Mesenchymal stem cell (in vitro differentiated cells and primary cell): ENCODE results near the gene PLP1.
"Not testable (repeated sequence)": the region's sequence is repeated elsewhere in the genome, so short reads cannot be mapped to it uniquely, and the experiment has no call there.

Experiments used
- DNase-seq: peaks from one replicate; pipeline ENCODE4 v3.0.0-alpha.2; 2013
- H2AFZ ChIP-seq: one replicate; pipeline ENCODE4 v1.6.1; 2013; ENCODE audit warnings: low read depth, mild to moderate bottlenecking, control low read depth, inconsistent platforms, low read length, moderate library complexity
- H2AK5ac ChIP-seq: 2 replicates; pipeline ENCODE4 v1.6.1; 2013; ENCODE audit warnings: low read length, moderate library complexity, mild to moderate bottlenecking, inconsistent platforms; ENCODE audit not compliant: severe bottlenecking
- H2BK120ac ChIP-seq: one replicate; pipeline ENCODE4 v1.6.1; 2013; ENCODE audit warnings: low read depth, mild to moderate bottlenecking, inconsistent platforms, low read length, moderate library complexity
- H2BK12ac ChIP-seq, 2 experiments: one replicate each; pipeline ENCODE4 v1.6.1; 2013; ENCODE audit warnings: inconsistent platforms in 2 of 2, low read length in 2 of 2, mild to moderate bottlenecking in 2 of 2, moderate library complexity in 2 of 2, control low read depth in 1 of 2
- H2BK15ac ChIP-seq: one replicate; pipeline ENCODE4 v1.6.1; 2013; ENCODE audit warnings: mild to moderate bottlenecking, low read depth, inconsistent platforms; ENCODE audit not compliant: poor library complexity, severe bottlenecking
- H2BK5ac ChIP-seq: 2 replicates; pipeline ENCODE4 v1.6.1; 2013; ENCODE audit warnings: low read depth, mild to moderate bottlenecking, low read length, control low read depth, inconsistent platforms; ENCODE audit not compliant: poor library complexity, severe bottlenecking
- H3K14ac ChIP-seq, 2 experiments: one replicate each; pipeline ENCODE4 v1.6.1; 2013; ENCODE audit warnings: inconsistent platforms in 2 of 2, low read length in 2 of 2, control low read depth in 1 of 2, mild to moderate bottlenecking in 1 of 2, moderate library complexity in 1 of 2
- H3K18ac ChIP-seq, 2 experiments: one replicate each; pipeline ENCODE4 v1.6.1; 2013; ENCODE audit warnings: inconsistent platforms in 2 of 2, low read length in 2 of 2, control low read depth in 1 of 2, low read depth in 1 of 2, mild to moderate bottlenecking in 1 of 2
- H3K23ac ChIP-seq, 2 experiments: one replicate each; pipeline ENCODE4 v1.6.1; 2013; ENCODE audit warnings: inconsistent platforms in 2 of 2, low read length in 2 of 2, mild to moderate bottlenecking in 2 of 2, moderate library complexity in 2 of 2, control low read depth in 1 of 2
- H3K27ac ChIP-seq: 2 replicates; pipeline ENCODE4 v1.5.1; 2013; ENCODE audit warnings: mild to moderate bottlenecking, moderate library complexity, low read length, control low read depth, inconsistent platforms; ENCODE audit not compliant: poor library complexity, severe bottlenecking
- H3K27me3 ChIP-seq, 2 experiments: 2 replicates each; pipeline versions ENCODE4 v1.6.1 to v1.7.0; 2013; ENCODE audit warnings: low read length in 2 of 2, mild to moderate bottlenecking in 2 of 2, moderate library complexity in 2 of 2, control low read depth in 1 of 2, inconsistent platforms in 1 of 2; ENCODE audit not compliant: control insufficient read depth in 1 of 2, insufficient read depth in 1 of 2
- H3K36me3 ChIP-seq, 2 experiments: 2 replicates each; pipeline versions ENCODE4 v1.6.1 to v1.7.0; 2013; ENCODE audit warnings: low read length in 2 of 2, control low read depth in 1 of 2, inconsistent platforms in 1 of 2, low read depth in 1 of 2, mild to moderate bottlenecking in 1 of 2; ENCODE audit not compliant: insufficient read depth in 2 of 2, control insufficient read depth in 1 of 2
- H3K4ac ChIP-seq, 2 experiments: one replicate each; pipeline ENCODE4 v1.6.1; 2013; ENCODE audit warnings: inconsistent platforms in 2 of 2, low read length in 2 of 2, mild to moderate bottlenecking in 2 of 2, moderate library complexity in 2 of 2, control low read depth in 1 of 2, low read depth in 1 of 2
- H3K4me1 ChIP-seq: 2 replicates; pipeline ENCODE4 v1.6.1; 2013; ENCODE audit warnings: low read depth, low read length, control low read depth; ENCODE audit not compliant: control insufficient read depth, insufficient read depth
- H3K4me2 ChIP-seq: 2 replicates; pipeline ENCODE4 v1.6.1; 2013; ENCODE audit warnings: low read length, mild to moderate bottlenecking, inconsistent platforms; ENCODE audit not compliant: poor library complexity, severe bottlenecking
- H3K4me3 ChIP-seq, 2 experiments: 2 replicates each; pipeline versions ENCODE4 v1.5.1 to v1.7.0; 2013; ENCODE audit warnings: low read length in 2 of 2, mild to moderate bottlenecking in 2 of 2, control low read depth in 1 of 2, low read depth in 1 of 2; ENCODE audit not compliant: insufficient read depth in 1 of 2
- H3K79me1 ChIP-seq: replicated peaks from 2 replicates; pipeline ENCODE4 v1.6.1; 2013; ENCODE audit warnings: mild to moderate bottlenecking, control low read depth, low read length, inconsistent platforms; ENCODE audit not compliant: poor library complexity, severe bottlenecking
- H3K9ac ChIP-seq: 2 replicates; pipeline ENCODE4 v1.7.0; 2013; ENCODE audit warnings: mild to moderate bottlenecking, low read length, moderate library complexity
- H3K9me3 ChIP-seq: 2 replicates; pipeline ENCODE4 v1.7.0; 2013; ENCODE audit warnings: mild to moderate bottlenecking, low read length; ENCODE audit not compliant: control insufficient read depth
- H4K8ac ChIP-seq: one replicate; pipeline ENCODE4 v1.6.1; 2013; ENCODE audit warnings: inconsistent platforms, mild to moderate bottlenecking, low read length, moderate library complexity
- H4K91ac ChIP-seq: one replicate; pipeline ENCODE4 v1.6.1; 2013; ENCODE audit warnings: mild to moderate bottlenecking, low read length, inconsistent platforms
- WGBS: methylation state at CpG from one replicate; pipeline ENCODE4 v1.1.7; 2013; ENCODE audit warnings: mixed read lengths; 5-methylcytosine and 5-hydroxymethylcytosine counted together

The PLP1 gene

GRCh38 chrX:103766813-103767555 is 9.7 kb upstream of the PLP1 start:
- H3K27me3 ChIP-seq: peaks cover 0 to 33% of the 10 kb centered on the region in 2 experiments
- H4K8ac ChIP-seq, H3K18ac ChIP-seq, H4K91ac ChIP-seq, H3K9ac ChIP-seq, H3K4me2 ChIP-seq, H3K9me3 ChIP-seq, H2AK5ac ChIP-seq, H2BK12ac ChIP-seq, DNase-seq, H3K4ac ChIP-seq, H2AFZ ChIP-seq, H3K79me1 ChIP-seq, H2BK5ac ChIP-seq, H3K4me3 ChIP-seq, H2BK15ac ChIP-seq, H3K23ac ChIP-seq, H3K27ac ChIP-seq, H3K36me3 ChIP-seq, H3K14ac ChIP-seq, H2BK120ac ChIP-seq, H3K4me1 ChIP-seq: not testable (repeated sequence)
- WGBS: 54% methylated on average over 7 of the region's 9 CpGs

GRCh38 chrX:103773445-103773844 is 3.2 kb upstream of the PLP1 start:
- no peak overlapping the region for H2BK12ac ChIP-seq
- 64% methylated on average over 3 of the region's 3 CpGs for WGBS

GRCh38 chrX:103774070-103774642 is 2.5 kb upstream of the PLP1 start:
- H4K91ac ChIP-seq: no peak overlapping the region
- WGBS: 79% methylated on average over 6 of the region's 6 CpGs
- no peak overlapping the region for H2AFZ ChIP-seq
- no peaks in the 10 kb centered on the region for H3K9me3 ChIP-seq
- H3K27ac ChIP-seq: no peak overlapping the region
- H3K4me3 ChIP-seq: no peak overlapping the region
- no peaks in the 10 kb centered on the region for H3K4me1 ChIP-seq
- no peaks in the 10 kb centered on the region for H3K36me3 ChIP-seq
- H3K18ac ChIP-seq: no peak overlapping the region
- no peaks in the 10 kb centered on the region for H3K79me1 ChIP-seq
- no peak overlapping the region for H2AK5ac ChIP-seq
- no peak overlapping the region for H3K23ac ChIP-seq
- peak; percentile 18 for DNase-seq
- no peak overlapping the region for H2BK15ac ChIP-seq
- H4K8ac ChIP-seq: no peak overlapping the region
- H3K14ac ChIP-seq: no peak overlapping the region
- no peak overlapping the region for H2BK120ac ChIP-seq
- no peak overlapping the region for H3K9ac ChIP-seq
- no peak overlapping the region for H2BK5ac ChIP-seq
- H3K4me2 ChIP-seq: no peak overlapping the region
- no peak overlapping the region for H2BK12ac ChIP-seq
- no peak overlapping the region for H3K4ac ChIP-seq
- H3K27me3 ChIP-seq: peaks cover 8 to 81% of the 10 kb centered on the region in 2 experiments

More at GRCh38 chrX:103773445-103773844, 3.2 kb upstream of the PLP1 start:
- Histone ChIP-seq H3K14ac (no peak overlapping the region), H2AFZ (no peak overlapping the region), H3K27ac (no peak overlapping the region), H2AK5ac (no peak overlapping the region), H3K4ac (no peak overlapping the region), H3K23ac (no peak overlapping the region), H3K9me3 (no peaks in the 10 kb centered on the region), H4K91ac (no peak overlapping the region), H2BK120ac (no peak overlapping the region), H3K27me3 (peaks cover 5 to 79% of the 10 kb centered on the region in 2 experiments), H3K4me3 (no peak overlapping the region), H2BK15ac (no peak overlapping the region), H3K4me1 (no peaks in the 10 kb centered on the region), H3K79me1 (no peaks in the 10 kb centered on the region), H4K8ac (no peak overlapping the region), H3K36me3 (no peaks in the 10 kb centered on the region), H3K9ac (no peak overlapping the region), H3K18ac (no peak overlapping the region), H3K4me2 (no peak overlapping the region), H2BK5ac (peak overlapping the region; percentile 31)
- DNase-seq: no peak

- Histone ChIP-seq H2BK5ac (no peak overlapping the region), H2AK5ac (no peak overlapping the region), H3K14ac (no peak overlapping the region), H2AFZ (no peak overlapping the region), H3K9me3 (no peaks in the 10 kb centered on the region), H2BK15ac (no peak overlapping the region), H3K79me1 (no peaks in the 10 kb centered on the region), H3K4me1 (no peaks in the 10 kb centered on the region), H3K4me3 (no peak overlapping the region), H3K18ac (no peak overlapping the region), H4K91ac (no peak overlapping the region), H3K27ac (no peak overlapping the region), H3K4ac (no peak overlapping the region), H2BK120ac (no peak overlapping the region), H3K4me2 (no peak overlapping the region), H3K36me3 (no peaks in the 10 kb centered on the region), H3K9ac (no peak overlapping the region), H3K23ac (no peak overlapping the region), H2BK12ac (no peak overlapping the region), H4K8ac (no peak overlapping the region), H3K27me3 (peaks cover 9 to 79% of the 10 kb centered on the region in 2 experiments)
- 79% methylated on average over 4 of the region's 6 CpGs for WGBS
- DNase-seq: no peak
Observed at GRCh38 chrX:103779141-103779789, 2.6 kb downstream of the PLP1 start.
